Measurements from ENCODE around the gene CLN3. TPM values are rescaled to one million over a fixed set of nuclear protein-coding genes. Genes with fewer than 3 reads are reported as not detected.

The CLN3 gene
- total and polyA plus RNA-seq, 9 of the 15 experiments (the other 6 are each of a cell fraction or from before 2014, with no cell fraction given), result 2.5 to 27.1 (median 11.6) TPM

DNA sequence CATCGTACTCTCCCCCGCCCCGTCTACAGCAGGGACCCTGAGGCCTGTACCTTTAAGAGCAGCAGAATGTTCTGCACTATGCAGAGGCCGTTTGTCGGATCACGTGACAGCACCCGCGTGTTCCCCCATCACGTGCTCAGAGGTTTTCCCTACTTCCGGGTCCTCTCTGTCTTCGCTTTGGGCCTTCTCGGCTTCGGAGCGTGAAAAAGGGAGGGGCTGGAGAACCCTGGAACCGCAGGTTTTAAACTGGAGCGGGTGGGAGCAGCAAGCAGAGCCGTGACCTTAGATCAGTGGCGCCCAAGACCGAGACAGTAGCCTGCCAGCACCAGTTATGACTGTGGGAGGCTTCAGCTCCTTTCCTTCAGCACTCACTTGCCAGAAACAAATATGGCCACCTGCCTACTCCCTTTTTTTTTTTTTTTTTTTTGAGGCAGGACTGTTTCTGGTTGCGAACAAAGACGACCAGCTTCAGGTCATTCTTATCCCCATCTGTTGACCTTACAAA, at the start of gene CLN3 (continued):
- TF ChIP-seq, protein P1, sequence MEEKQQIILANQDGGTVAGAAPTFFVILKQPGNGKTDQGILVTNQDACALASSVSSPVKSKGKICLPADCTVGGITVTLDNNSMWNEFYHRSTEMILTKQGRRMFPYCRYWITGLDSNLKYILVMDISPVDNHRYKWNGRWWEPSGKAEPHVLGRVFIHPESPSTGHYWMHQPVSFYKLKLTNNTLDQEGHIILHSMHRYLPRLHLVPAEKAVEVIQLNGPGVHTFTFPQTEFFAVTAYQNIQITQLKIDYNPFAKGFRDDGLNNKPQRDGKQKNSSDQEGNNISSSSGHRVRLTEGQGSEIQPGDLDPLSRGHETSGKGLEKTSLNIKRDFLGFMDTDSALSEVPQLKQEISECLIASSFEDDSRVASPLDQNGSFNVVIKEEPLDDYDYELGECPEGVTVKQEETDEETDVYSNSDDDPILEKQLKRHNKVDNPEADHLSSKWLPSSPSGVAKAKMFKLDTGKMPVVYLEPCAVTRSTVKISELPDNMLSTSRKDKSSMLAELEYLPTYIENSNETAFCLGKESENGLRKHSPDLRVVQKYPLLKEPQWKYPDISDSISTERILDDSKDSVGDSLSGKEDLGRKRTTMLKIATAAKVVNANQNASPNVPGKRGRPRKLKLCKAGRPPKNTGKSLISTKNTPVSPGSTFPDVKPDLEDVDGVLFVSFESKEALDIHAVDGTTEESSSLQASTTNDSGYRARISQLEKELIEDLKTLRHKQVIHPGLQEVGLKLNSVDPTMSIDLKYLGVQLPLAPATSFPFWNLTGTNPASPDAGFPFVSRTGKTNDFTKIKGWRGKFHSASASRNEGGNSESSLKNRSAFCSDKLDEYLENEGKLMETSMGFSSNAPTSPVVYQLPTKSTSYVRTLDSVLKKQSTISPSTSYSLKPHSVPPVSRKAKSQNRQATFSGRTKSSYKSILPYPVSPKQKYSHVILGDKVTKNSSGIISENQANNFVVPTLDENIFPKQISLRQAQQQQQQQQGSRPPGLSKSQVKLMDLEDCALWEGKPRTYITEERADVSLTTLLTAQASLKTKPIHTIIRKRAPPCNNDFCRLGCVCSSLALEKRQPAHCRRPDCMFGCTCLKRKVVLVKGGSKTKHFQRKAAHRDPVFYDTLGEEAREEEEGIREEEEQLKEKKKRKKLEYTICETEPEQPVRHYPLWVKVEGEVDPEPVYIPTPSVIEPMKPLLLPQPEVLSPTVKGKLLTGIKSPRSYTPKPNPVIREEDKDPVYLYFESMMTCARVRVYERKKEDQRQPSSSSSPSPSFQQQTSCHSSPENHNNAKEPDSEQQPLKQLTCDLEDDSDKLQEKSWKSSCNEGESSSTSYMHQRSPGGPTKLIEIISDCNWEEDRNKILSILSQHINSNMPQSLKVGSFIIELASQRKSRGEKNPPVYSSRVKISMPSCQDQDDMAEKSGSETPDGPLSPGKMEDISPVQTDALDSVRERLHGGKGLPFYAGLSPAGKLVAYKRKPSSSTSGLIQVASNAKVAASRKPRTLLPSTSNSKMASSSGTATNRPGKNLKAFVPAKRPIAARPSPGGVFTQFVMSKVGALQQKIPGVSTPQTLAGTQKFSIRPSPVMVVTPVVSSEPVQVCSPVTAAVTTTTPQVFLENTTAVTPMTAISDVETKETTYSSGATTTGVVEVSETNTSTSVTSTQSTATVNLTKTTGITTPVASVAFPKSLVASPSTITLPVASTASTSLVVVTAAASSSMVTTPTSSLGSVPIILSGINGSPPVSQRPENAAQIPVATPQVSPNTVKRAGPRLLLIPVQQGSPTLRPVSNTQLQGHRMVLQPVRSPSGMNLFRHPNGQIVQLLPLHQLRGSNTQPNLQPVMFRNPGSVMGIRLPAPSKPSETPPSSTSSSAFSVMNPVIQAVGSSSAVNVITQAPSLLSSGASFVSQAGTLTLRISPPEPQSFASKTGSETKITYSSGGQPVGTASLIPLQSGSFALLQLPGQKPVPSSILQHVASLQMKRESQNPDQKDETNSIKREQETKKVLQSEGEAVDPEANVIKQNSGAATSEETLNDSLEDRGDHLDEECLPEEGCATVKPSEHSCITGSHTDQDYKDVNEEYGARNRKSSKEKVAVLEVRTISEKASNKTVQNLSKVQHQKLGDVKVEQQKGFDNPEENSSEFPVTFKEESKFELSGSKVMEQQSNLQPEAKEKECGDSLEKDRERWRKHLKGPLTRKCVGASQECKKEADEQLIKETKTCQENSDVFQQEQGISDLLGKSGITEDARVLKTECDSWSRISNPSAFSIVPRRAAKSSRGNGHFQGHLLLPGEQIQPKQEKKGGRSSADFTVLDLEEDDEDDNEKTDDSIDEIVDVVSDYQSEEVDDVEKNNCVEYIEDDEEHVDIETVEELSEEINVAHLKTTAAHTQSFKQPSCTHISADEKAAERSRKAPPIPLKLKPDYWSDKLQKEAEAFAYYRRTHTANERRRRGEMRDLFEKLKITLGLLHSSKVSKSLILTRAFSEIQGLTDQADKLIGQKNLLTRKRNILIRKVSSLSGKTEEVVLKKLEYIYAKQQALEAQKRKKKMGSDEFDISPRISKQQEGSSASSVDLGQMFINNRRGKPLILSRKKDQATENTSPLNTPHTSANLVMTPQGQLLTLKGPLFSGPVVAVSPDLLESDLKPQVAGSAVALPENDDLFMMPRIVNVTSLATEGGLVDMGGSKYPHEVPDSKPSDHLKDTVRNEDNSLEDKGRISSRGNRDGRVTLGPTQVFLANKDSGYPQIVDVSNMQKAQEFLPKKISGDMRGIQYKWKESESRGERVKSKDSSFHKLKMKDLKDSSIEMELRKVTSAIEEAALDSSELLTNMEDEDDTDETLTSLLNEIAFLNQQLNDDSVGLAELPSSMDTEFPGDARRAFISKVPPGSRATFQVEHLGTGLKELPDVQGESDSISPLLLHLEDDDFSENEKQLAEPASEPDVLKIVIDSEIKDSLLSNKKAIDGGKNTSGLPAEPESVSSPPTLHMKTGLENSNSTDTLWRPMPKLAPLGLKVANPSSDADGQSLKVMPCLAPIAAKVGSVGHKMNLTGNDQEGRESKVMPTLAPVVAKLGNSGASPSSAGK (IDR thresholded peaks at IDR 0.05), result peak; percentile 90
- TF ChIP-seq, protein P2, sequence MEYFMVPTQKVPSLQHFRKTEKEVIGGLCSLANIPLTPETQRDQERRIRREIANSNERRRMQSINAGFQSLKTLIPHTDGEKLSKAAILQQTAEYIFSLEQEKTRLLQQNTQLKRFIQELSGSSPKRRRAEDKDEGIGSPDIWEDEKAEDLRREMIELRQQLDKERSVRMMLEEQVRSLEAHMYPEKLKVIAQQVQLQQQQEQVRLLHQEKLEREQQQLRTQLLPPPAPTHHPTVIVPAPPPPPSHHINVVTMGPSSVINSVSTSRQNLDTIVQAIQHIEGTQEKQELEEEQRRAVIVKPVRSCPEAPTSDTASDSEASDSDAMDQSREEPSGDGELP (CRISPR knock-in tag; IDR thresholded peaks at IDR 0.05; ENCODE audit: borderline replicate concordance), result peak; percentile 41; the same call in 1 of the 2 replicates
- TF ChIP-seq RNF2 (IDR thresholded peaks at IDR 0.05) (peak; percentile 59; the same call in 1 of the 2 replicates), TAF9B (IDR thresholded peaks at IDR 0.05; ENCODE audit: partially characterized antibody) (peak; percentile 57), POLR2G (IDR thresholded peaks at IDR 0.05; ENCODE audit: low read depth, low read length) (no peak), ZNF384 (IDR thresholded peaks at IDR 0.05; ENCODE audit: low read depth, low read length) (peak; percentile 99), TCFL5 (CRISPR knock-in tag; conservative IDR thresholded peaks at IDR 0.05) (0 out of 2 replicates have a peak, but pooled peaks have one; percentile 30), CBFA2T2 (conservative IDR thresholded peaks at IDR 0.05) (peak; percentile 99), GABPB2 (CRISPR knock-in tag; conservative IDR thresholded peaks at IDR 0.05) (no peak), RBM14 (IDR thresholded peaks at IDR 0.05; ENCODE audit: borderline replicate concordance, insufficient read depth, low read depth, low read length) (no peak)
- TF ChIP-seq, protein P3, sequence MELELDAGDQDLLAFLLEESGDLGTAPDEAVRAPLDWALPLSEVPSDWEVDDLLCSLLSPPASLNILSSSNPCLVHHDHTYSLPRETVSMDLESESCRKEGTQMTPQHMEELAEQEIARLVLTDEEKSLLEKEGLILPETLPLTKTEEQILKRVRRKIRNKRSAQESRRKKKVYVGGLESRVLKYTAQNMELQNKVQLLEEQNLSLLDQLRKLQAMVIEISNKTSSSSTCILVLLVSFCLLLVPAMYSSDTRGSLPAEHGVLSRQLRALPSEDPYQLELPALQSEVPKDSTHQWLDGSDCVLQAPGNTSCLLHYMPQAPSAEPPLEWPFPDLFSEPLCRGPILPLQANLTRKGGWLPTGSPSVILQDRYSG (tag; conservative IDR thresholded peaks at IDR 0.05; ENCODE audit: low read depth), result 0 out of 2 replicates have a peak, but pooled peaks have one; percentile 22
- TF ChIP-seq, protein P4, sequence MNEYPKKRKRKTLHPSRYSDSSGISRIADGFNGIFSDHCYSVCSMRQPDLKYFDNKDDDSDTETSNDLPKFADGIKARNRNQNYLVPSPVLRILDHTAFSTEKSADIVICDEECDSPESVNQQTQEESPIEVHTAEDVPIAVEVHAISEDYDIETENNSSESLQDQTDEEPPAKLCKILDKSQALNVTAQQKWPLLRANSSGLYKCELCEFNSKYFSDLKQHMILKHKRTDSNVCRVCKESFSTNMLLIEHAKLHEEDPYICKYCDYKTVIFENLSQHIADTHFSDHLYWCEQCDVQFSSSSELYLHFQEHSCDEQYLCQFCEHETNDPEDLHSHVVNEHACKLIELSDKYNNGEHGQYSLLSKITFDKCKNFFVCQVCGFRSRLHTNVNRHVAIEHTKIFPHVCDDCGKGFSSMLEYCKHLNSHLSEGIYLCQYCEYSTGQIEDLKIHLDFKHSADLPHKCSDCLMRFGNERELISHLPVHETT (CRISPR knock-in tag; conservative IDR thresholded peaks at IDR 0.05 in 1 of 2, IDR thresholded peaks at IDR 0.05 in 1 of 2), result peak in 1 of 2 experiments; percentile 82; a peak in 2 of 4 replicates
